Measurements from ENCODE around the gene ITGA2. TPM values are rescaled to one million over a fixed set of nuclear protein-coding genes. Genes with fewer than 3 reads are reported as not detected.

The ITGA2 gene
- total and polyA plus RNA-seq, 9 of the 15 experiments (the other 6 are each of a cell fraction or from before 2014, with no cell fraction given), result 0.01 to 0.09 (median 0.03) TPM; not detected in 5

Other genes starting within 250 kb of the ITGA2 start
- not detected in 2 replicates for gene ITGA1, start 201.4 kb upstream of the ITGA2 start, total RNA-seq (2014; rRNA removed)
- 0.04 TPM in 1 of 2 replicates, not detected in the other for gene ITGA1, start 201.4 kb upstream of the ITGA2 start, total RNA-seq (2014; rRNA removed; fragmentation: Illumina TruSeq; extraction: Trizol)
- gene ITGA1, start 201.4 kb upstream of the ITGA2 start, total RNA-seq (2015; rRNA removed; fragmentation: Illumina TruSeq; extraction: Trizol), result not detected in 2 replicates
- gene ITGA1, start 201.4 kb upstream of the ITGA2 start, total RNA-seq (2021), result 0.11 and 0.22 TPM in 2 replicates
- 0.03 TPM in 1 of 2 replicates, not detected in the other for gene ITGA1, start 201.4 kb upstream of the ITGA2 start, polyA plus RNA-seq (2011; rRNA removed)
- gene ITGA1, start 201.4 kb upstream of the ITGA2 start, polyA plus RNA-seq (2014; fragmentation: Illumina TruSeq; extraction: Trizol), result not detected in 2 replicates
- gene ITGA1, start 201.4 kb upstream of the ITGA2 start, polyA plus RNA-seq (2014; fragmentation: Nextera tagmentation; extraction: Ambion mirVana), result not detected
- not detected in 2 replicates for gene ITGA1, start 201.4 kb upstream of the ITGA2 start, polyA plus RNA-seq (2014; rRNA removed)
- gene PELO, start 201.4 kb upstream of the ITGA2 start, total RNA-seq (2014; rRNA removed), result 11.9 and 14.5 TPM in 2 replicates
- gene PELO, start 201.4 kb upstream of the ITGA2 start, total RNA-seq (2014; rRNA removed; fragmentation: Illumina TruSeq; extraction: Trizol), result 9.5 and 9.8 TPM in 2 replicates
- 11.4 and 11.5 TPM in 2 replicates for gene PELO, start 201.4 kb upstream of the ITGA2 start, total RNA-seq (2015; rRNA removed; fragmentation: Illumina TruSeq; extraction: Trizol)
- gene PELO, start 201.4 kb upstream of the ITGA2 start, total RNA-seq (2021), result 9.6 and 11.3 TPM in 2 replicates
- 13.5 and 14.6 TPM in 2 replicates for gene PELO, start 201.4 kb upstream of the ITGA2 start, polyA plus RNA-seq (2011; rRNA removed)
- gene PELO, start 201.4 kb upstream of the ITGA2 start, polyA plus RNA-seq (2014; fragmentation: Illumina TruSeq; extraction: Trizol), result 9.3 TPM in 2 replicates
- 1 to 10 TPM; 5.8 to 8.9 TPM for gene PELO, start 201.4 kb upstream of the ITGA2 start, polyA plus RNA-seq (2014; fragmentation: Nextera tagmentation; extraction: Ambion mirVana)
- 8.3 and 10.7 TPM in 2 replicates for gene PELO, start 201.4 kb upstream of the ITGA2 start, polyA plus RNA-seq (2014; rRNA removed)
- gene MOCS2, start 120.4 kb downstream of the ITGA2 start, total RNA-seq (2014; rRNA removed), result 32.7 and 33.0 TPM in 2 replicates
- gene MOCS2, start 120.4 kb downstream of the ITGA2 start, total RNA-seq (2014; rRNA removed; fragmentation: Illumina TruSeq; extraction: Trizol), result 51.8 and 57.5 TPM in 2 replicates
- gene MOCS2, start 120.4 kb downstream of the ITGA2 start, total RNA-seq (2015; rRNA removed; fragmentation: Illumina TruSeq; extraction: Trizol), result 39.1 and 43.8 TPM in 2 replicates
- gene MOCS2, start 120.4 kb downstream of the ITGA2 start, total RNA-seq (2021), result 34.0 and 36.9 TPM in 2 replicates
- 41.1 and 48.4 TPM in 2 replicates for gene MOCS2, start 120.4 kb downstream of the ITGA2 start, polyA plus RNA-seq (2011; rRNA removed)
- 48.3 and 63.2 TPM in 2 replicates for gene MOCS2, start 120.4 kb downstream of the ITGA2 start, polyA plus RNA-seq (2014; fragmentation: Illumina TruSeq; extraction: Trizol)
- gene MOCS2, start 120.4 kb downstream of the ITGA2 start, polyA plus RNA-seq (2014; fragmentation: Nextera tagmentation; extraction: Ambion mirVana), result 10 to 100 TPM; 67.6 to 74.5 TPM
- gene MOCS2, start 120.4 kb downstream of the ITGA2 start, polyA plus RNA-seq (2014; rRNA removed), result 42.6 and 43.5 TPM in 2 replicates

All from K562 (cell line).